IMR-90 (cell line): Measurements from ENCODE around the gene CTCF. TPM values are rescaled to one million over a fixed set of nuclear protein-coding genes. Genes with fewer than 3 reads are reported as not detected.

Experiments
- ATAC-seq: fragments of 200-7000 bp; cut with Tn5 transposase; 2 replicates; pipeline ENCODE4 v1.9.1; 2020; ENCODE audit warnings: low read depth, mild to moderate bottlenecking, moderate library complexity
- BruUV-seq: library from RNA; stranded (reverse); fragments of 400-500 nt; replicated peaks from 2 replicates; lab custom pipeline; 2021; lab: Mats Ljungman, UMichigan
- CTCF ChIA-PET: fragments of 300-600 bp; formaldehyde crosslinking; extraction: SDS; loops from one replicate; lab custom pipeline; 2021; ENCODE audit warnings: antibody characterized with exemption; lab: Yijun Ruan, JAX
- POLR2A ChIA-PET: fragments of 300-600 bp; sonication (Branson Sonifier 250); formaldehyde crosslinking; loops from one replicate; lab custom pipeline; 2022; ENCODE audit warnings: antibody characterized with exemption; ENCODE audit not compliant: unreplicated experiment; lab: Charles Lee
- DNase-seq: peaks from one replicate; pipeline ENCODE4 v3.0.0; 2013
- H2AFZ ChIP-seq: replicated peaks from 2 replicates; pipeline ENCODE3; 2013; ENCODE audit warnings: low read length, mild to moderate bottlenecking; ENCODE audit not compliant: poor library complexity
- H2AK5ac ChIP-seq: 2 replicates; pipeline ENCODE4 v1.6.1; 2013; ENCODE audit warnings: low read depth, low read length, inconsistent platforms
- H2AK9ac ChIP-seq: replicated peaks from 2 replicates; pipeline ENCODE3; 2013; ENCODE audit warnings: mild to moderate bottlenecking, low read depth, low read length, moderate library complexity; ENCODE audit not compliant: poor library complexity
- H2BK120ac ChIP-seq: 2 replicates; pipeline ENCODE4 v1.6.1; 2013; ENCODE audit warnings: low read depth, low read length, inconsistent platforms
- H2BK15ac ChIP-seq: 3 replicates; pipeline ENCODE4 v1.6.1; 2013; ENCODE audit warnings: low read depth, low read length, inconsistent platforms
- H2BK20ac ChIP-seq: 2 replicates; pipeline ENCODE4 v1.6.1; 2013; ENCODE audit warnings: low read depth, mild to moderate bottlenecking, inconsistent platforms, low read length, moderate library complexity
- H2BK5ac ChIP-seq: 2 replicates; pipeline ENCODE4 v1.6.1; 2013; ENCODE audit warnings: mild to moderate bottlenecking, low read depth, low read length, inconsistent platforms; ENCODE audit not compliant: poor library complexity, severe bottlenecking
- H3K14ac ChIP-seq: replicated peaks from 2 replicates; pipeline ENCODE4 v1.6.1; 2013; ENCODE audit warnings: low read depth, low read length, inconsistent platforms
- H3K18ac ChIP-seq: 2 replicates; pipeline ENCODE4 v1.6.1; 2013; ENCODE audit warnings: low read depth, low read length, control low read depth
- H3K23ac ChIP-seq: 2 replicates; pipeline ENCODE4 v1.6.1; 2013; ENCODE audit warnings: low read depth, low read length, inconsistent platforms
- H3K27ac ChIP-seq: 2 replicates; pipeline ENCODE4 v1.5.1; 2013; ENCODE audit warnings: mild to moderate bottlenecking, control low read depth, low read length; ENCODE audit not compliant: insufficient read depth
- H3K27me3 ChIP-seq: 2 replicates; pipeline ENCODE4 v1.6.1; 2013; ENCODE audit warnings: low read length; ENCODE audit not compliant: control insufficient read depth, insufficient read depth
- H3K36me3 ChIP-seq: 2 replicates; pipeline ENCODE4 v1.6.1; 2013; ENCODE audit warnings: low read length, mixed read lengths; ENCODE audit not compliant: control insufficient read depth, insufficient read depth
- H3K4ac ChIP-seq: 2 replicates; pipeline ENCODE4 v1.6.1; 2013; ENCODE audit warnings: low read depth, low read length, inconsistent platforms
- H3K4me1 ChIP-seq: 2 replicates; pipeline ENCODE4 v1.6.1; 2013; ENCODE audit warnings: low read length, mixed read lengths; ENCODE audit not compliant: control insufficient read depth, insufficient read depth
- H3K4me2 ChIP-seq: 2 replicates; pipeline ENCODE4 v1.6.1; 2013; ENCODE audit warnings: low read depth, mild to moderate bottlenecking, control low read depth, low read length, moderate library complexity
- H3K4me3 ChIP-seq: 2 replicates; pipeline ENCODE4 v1.5.1; 2013; ENCODE audit warnings: low read depth, mild to moderate bottlenecking, control low read depth, low read length, moderate library complexity; ENCODE audit not compliant: insufficient read depth
- H3K56ac ChIP-seq: 2 replicates; pipeline ENCODE4 v1.6.1; 2013; ENCODE audit warnings: low read length, inconsistent platforms; ENCODE audit not compliant: insufficient read depth; ENCODE audit errors: extremely low read depth
- H3K79me1 ChIP-seq, 2 experiments: 2 replicates each; pipeline ENCODE4 v1.6.1; 2013; ENCODE audit warnings: low read length in 2 of 2, inconsistent platforms in 1 of 2, low read depth in 1 of 2
- H3K9ac ChIP-seq: 2 replicates; pipeline ENCODE4 v1.6.1; 2013; ENCODE audit warnings: low read depth, low read length, control low read depth
- H3K9me1 ChIP-seq: 2 replicates; pipeline ENCODE4 v1.6.1; 2013; ENCODE audit warnings: low read length, inconsistent platforms; ENCODE audit not compliant: insufficient read depth
- H3K9me3 ChIP-seq: 2 replicates; pipeline ENCODE4 v1.6.1; 2013; ENCODE audit warnings: low read length; ENCODE audit not compliant: control insufficient read depth, insufficient read depth
- H4K20me1 ChIP-seq: 2 replicates; pipeline ENCODE4 v1.6.1; 2013; ENCODE audit warnings: low read length, inconsistent platforms; ENCODE audit not compliant: insufficient read depth
- H4K5ac ChIP-seq: 2 replicates; pipeline ENCODE4 v1.6.1; 2013; ENCODE audit warnings: mild to moderate bottlenecking, low read depth, low read length, control low read depth
- H4K8ac ChIP-seq, 2 experiments: 2 replicates each; pipeline ENCODE4 v1.6.1; 2013; ENCODE audit warnings: low read depth in 2 of 2, low read length in 2 of 2, control low read depth in 1 of 2, inconsistent platforms in 1 of 2
- H4K91ac ChIP-seq: 2 replicates; pipeline ENCODE4 v1.6.1; 2013; ENCODE audit warnings: low read depth, low read length, inconsistent platforms; ENCODE audit not compliant: insufficient read depth
- CEBPB ChIP-seq: IDR thresholded peaks from 2 replicates; pipeline ENCODE4 v1.6.1; 2012; ENCODE audit warnings: low read depth, low read length, improper control_type of control experiment
- CTCF ChIP-seq: conservative IDR thresholded peaks from 2 replicates; pipeline ENCODE4 v1.5.1; 2012; ENCODE audit warnings: mild to moderate bottlenecking, low read depth, low read length, improper control_type of control experiment
- ELK1 ChIP-seq: fragments of 150-350 bp; IDR thresholded peaks from 2 replicates; pipeline ENCODE4 v1.6.1; 2016; ENCODE audit warnings: low read depth, mild to moderate bottlenecking, low read length, moderate library complexity, borderline replicate concordance
- FOS ChIP-seq: fragments of 150-350 bp; IDR thresholded peaks from 2 replicates; pipeline ENCODE4 v1.6.1; 2016; ENCODE audit warnings: low read depth, low read length
- MAFK ChIP-seq: IDR thresholded peaks from 2 replicates; pipeline ENCODE4 v1.6.1; 2012; ENCODE audit warnings: low read depth, low read length, improper control_type of control experiment
- MXI1 ChIP-seq: IDR thresholded peaks from 2 replicates; pipeline ENCODE4 v1.6.1; 2012; ENCODE audit warnings: low read depth, mild to moderate bottlenecking, low read length, moderate library complexity, borderline replicate concordance
- NFE2L2 ChIP-seq: fragments of 150-350 bp; IDR thresholded peaks from 2 replicates; pipeline ENCODE4 v1.6.1; 2016; ENCODE audit warnings: low read depth, mild to moderate bottlenecking, low read length
- POLR2A ChIP-seq: IDR thresholded peaks from 2 replicates; pipeline ENCODE4 v1.6.1; 2012; ENCODE audit warnings: mild to moderate bottlenecking, low read depth, low read length
- RAD21 ChIP-seq: IDR thresholded peaks from 2 replicates; pipeline ENCODE4 v1.6.1; 2012; ENCODE audit warnings: low read length, improper control_type of control experiment
- RFX5 ChIP-seq: IDR thresholded peaks from 2 replicates; pipeline ENCODE4 v1.8.0; 2012; ENCODE audit warnings: low read depth, mild to moderate bottlenecking, low read length, moderate library complexity
- SMC3 ChIP-seq: fragments of 150-350 bp; IDR thresholded peaks from 2 replicates; pipeline ENCODE4 v1.6.1; 2016; ENCODE audit warnings: low read depth, mild to moderate bottlenecking, antibody characterized with exemption, low read length, moderate library complexity
- USF2 ChIP-seq: fragments of 150-350 bp; IDR thresholded peaks from 2 replicates; pipeline ENCODE4 v1.6.1; 2017; ENCODE audit warnings: mild to moderate bottlenecking, antibody characterized with exemption, low read length, low read depth
- WGBS, 2 experiments: methylation state at CpG; one replicate each; pipeline versions ENCODE4 v1.1.5 to v1.1.7; 2013; ENCODE audit warnings: missing lambda C conversion rate in 2 of 2; ENCODE audit not compliant: insufficient read length in 1 of 2; ENCODE audit errors: extremely low coverage in 2 of 2; 5-methylcytosine and 5-hydroxymethylcytosine counted together
- dilution Hi-C: fragments of 300-500 bp; cut with HindIII; formaldehyde crosslinking; loops from one replicate; pipeline ENCODE4 v1.14.3; 2018; ENCODE audit warnings: low sequenced_read_pairs; ENCODE audit not compliant: unreplicated experiment
- in situ Hi-C: fragments of 300-500 bp; cut with MboI; formaldehyde crosslinking; loops from 3 replicates; pipeline ENCODE4 v1.14.3; 2019; ENCODE audit warnings: low sequenced_read_pairs, inconsistent platforms, mixed read lengths
- intact Hi-C: fragments of 100-400 bp; cut with micrococcal nuclease; formaldehyde crosslinking; loops from 2 replicates; pipeline ENCODE4 v1.10.0; 2022
- polyA plus RNA-seq, 3 experiments: library from polyadenylated mRNA; depleted of rRNA; stranded (reverse); fragments of >200 nt; gene quantifications; 2 replicates each; pipeline ENCODE4 v1.2.3, GENCODE V29; 2012; ENCODE audit warnings: low replicate concordance in 1 of 3
- total RNA-seq: library from RNA; depleted of rRNA; stranded (reverse); fragments of >200 nt; gene quantifications from 2 replicates; pipeline ENCODE4 v1.2.3, GENCODE V29; 2012

The CTCF gene
- total and polyA plus RNA-seq, 2 of the 4 experiments (the other 2 are of a cell fraction), result 16.1 to 22.8 TPM

- Histone ChIP-seq H2BK20ac (no peak overlapping the region), H3K56ac (no peak overlapping the region), H3K18ac (no peak overlapping the region), H3K4me2 (no peak overlapping the region), H3K23ac (no peak overlapping the region), H3K9ac (no peak overlapping the region), H2AFZ (no peak overlapping the region), H2BK120ac (no peak overlapping the region), H3K4ac (no peak overlapping the region), H3K27ac (no peak overlapping the region), H3K9me3 (no peaks in the 10 kb centered on the region), H4K5ac (no peak overlapping the region), H2BK15ac (no peak overlapping the region), H3K14ac (no peak overlapping the region), H3K36me3 (peaks cover 18% of the 10 kb centered on the region; the same call in 1 of the 2 replicates), H3K4me3 (no peak overlapping the region), H4K20me1 (peaks cover 22% of the 10 kb centered on the region; the same call in 1 of the 2 replicates), H2AK5ac (no peak overlapping the region), H3K4me1 (peaks cover 6% of the 10 kb centered on the region), H2BK5ac (no peak overlapping the region), H4K91ac (no peak overlapping the region), H4K8ac (no peak overlapping the region), H3K79me1 (peaks cover 10 to 31% of the 10 kb centered on the region in 2 experiments; a peak in 3 of 4 replicates), H3K9me1 (no peaks in the 10 kb centered on the region), H2AK9ac (no peak overlapping the region), H3K27me3 (no peaks in the 10 kb centered on the region)
- intact Hi-C loops, result no loop called here
- ChIA-PET CTCF (no interaction called here), POLR2A (no interaction called here)
- TF ChIP-seq MAFK (no peak), MXI1 (no peak), NFE2L2 (no peak), RAD21 (no peak), ELK1 (no peak), RFX5 (no peak), USF2 (no peak), SMC3 (no peak), FOS (no peak), CTCF (no peak), POLR2A (no peak), CEBPB (no peak)
- DNase-seq (no peak), ATAC-seq (no peak)
- no TSS peak for BruUV-seq
- dilution Hi-C loops, result no loop called here
- in situ Hi-C loops, result no loop called here
- WGBS, 2 experiments, result 100% methylated on average over 2 of the region's 2 CpGs; no CpG with 5 or more reads in 1 of the 2 experiments
Observed at GRCh38 chr16:67551972-67552371, 10.4 kb upstream of the CTCF start.
